H1 (cell line): Measurements from ENCODE around the gene ADCK1. TPM values are rescaled to one million over a fixed set of nuclear protein-coding genes. Genes with fewer than 3 reads are reported as not detected.
"Not testable (repeated sequence)": the region's sequence is repeated elsewhere in the genome, so short reads cannot be mapped to it uniquely, and the experiment has no call there.

Source experiments
- CTCF ChIA-PET: fragments of 300-600 bp; sonication (Branson Sonifier 250); formaldehyde crosslinking; loops from one replicate; lab custom pipeline; 2021; ENCODE audit not compliant: partially characterized antibody; lab: Charles Lee
- POLR2A ChIA-PET: fragments of 300-600 bp; sonication (Branson Sonifier 250); formaldehyde crosslinking; loops from one replicate; lab custom pipeline; 2021; ENCODE audit warnings: inconsistent platforms; ENCODE audit not compliant: partially characterized antibody; lab: Charles Lee
- DNase-seq, 2 experiments: peaks; one replicate each; pipeline versions ENCODE4 v3.0.0 to v3.0.0-alpha.2; 2010 to 2022; ENCODE audit warnings: low spot score in 2 of 2, low read depth in 1 of 2, mixed read lengths in 1 of 2
- FAIRE-seq: peaks from 2 replicates; lab custom pipeline; 2011; peaks lifted over from hg19 to GRCh38; lab: Jason Lieb, UNC
- H2AFZ ChIP-seq: 2 replicates; pipeline ENCODE4 v1.8.1; 2012; ENCODE audit warnings: low read length, inconsistent platforms
- H2AK5ac ChIP-seq: 2 replicates; pipeline ENCODE4 v1.6.1; 2013; ENCODE audit warnings: low read depth, low read length
- H2BK120ac ChIP-seq: replicated peaks from 2 replicates; pipeline ENCODE3; 2013; ENCODE audit warnings: low read depth, low read length, inconsistent platforms
- H2BK12ac ChIP-seq: 2 replicates; pipeline ENCODE4 v1.6.1; 2013; ENCODE audit warnings: low read depth, low read length
- H2BK15ac ChIP-seq: 2 replicates; pipeline ENCODE4 v1.6.1; 2013; ENCODE audit warnings: low read length
- H2BK20ac ChIP-seq: 2 replicates; pipeline ENCODE4 v1.6.1; 2013; ENCODE audit warnings: low read length
- H2BK5ac ChIP-seq: 2 replicates; pipeline ENCODE4 v1.6.1; 2013; ENCODE audit warnings: low read depth, low read length
- H3K14ac ChIP-seq: 2 replicates; pipeline ENCODE4 v1.6.1; 2013; ENCODE audit warnings: inconsistent platforms; ENCODE audit not compliant: insufficient read length
- H3K18ac ChIP-seq: 2 replicates; pipeline ENCODE4 v1.6.1; 2013; ENCODE audit warnings: low read length; ENCODE audit errors: extremely low read depth
- H3K23ac ChIP-seq: 2 replicates; pipeline ENCODE4 v1.6.1; 2013; ENCODE audit warnings: inconsistent platforms; ENCODE audit not compliant: insufficient read length
- H3K23me2 ChIP-seq: 2 replicates; pipeline ENCODE4 v1.6.1; 2013; ENCODE audit warnings: low read depth, low read length
- H3K27ac ChIP-seq: 2 replicates; pipeline ENCODE4 v1.6.1; 2011; ENCODE audit warnings: low read depth, low read length, inconsistent platforms
- H3K27me3 ChIP-seq, 4 experiments: replicated peaks in 1 of 4; 1 replicate in 1 of 4; 2 replicates in 3 of 4; pipeline versions ENCODE4 v1.6.1 to v1.8.1; 2011 to 2013; ENCODE audit warnings: low read length in 3 of 4, mild to moderate bottlenecking in 3 of 4, inconsistent platforms in 2 of 4, mixed read lengths in 2 of 4, moderate library complexity in 1 of 4; ENCODE audit not compliant: control insufficient read depth in 3 of 4, insufficient read depth in 3 of 4; ENCODE audit errors: extremely low read depth in 1 of 4
- H3K36me3 ChIP-seq, 4 experiments: 2 replicates each; pipeline versions ENCODE4 v1.6.1 to v1.8.1; 2011 to 2013; ENCODE audit warnings: mild to moderate bottlenecking in 4 of 4, low read length in 3 of 4, moderate library complexity in 2 of 4, control low read depth in 1 of 4, inconsistent platforms in 1 of 4; ENCODE audit not compliant: insufficient read depth in 4 of 4, control insufficient read depth in 2 of 4
- H3K4ac ChIP-seq: replicated peaks from 2 replicates; pipeline ENCODE3; 2013; ENCODE audit warnings: low read length, low read depth, mixed read lengths, inconsistent platforms; ENCODE audit not compliant: insufficient read length
- H3K4me1 ChIP-seq, 4 experiments: replicated peaks in 1 of 4; 1 replicate in 1 of 4; 2 replicates in 3 of 4; pipeline versions ENCODE4 v1.6.1 to v1.8.1; 2011 to 2013; ENCODE audit warnings: low read length in 3 of 4, inconsistent platforms in 2 of 4, mixed read lengths in 1 of 4; ENCODE audit not compliant: insufficient read depth in 4 of 4, control insufficient read depth in 3 of 4
- H3K4me2 ChIP-seq, 2 experiments: 2 replicates each; pipeline versions ENCODE4 v1.6.1 to v1.8.1; 2011 to 2013; ENCODE audit warnings: low read depth in 2 of 2, low read length in 2 of 2, control low read depth in 1 of 2, inconsistent platforms in 1 of 2, mild to moderate bottlenecking in 1 of 2; ENCODE audit not compliant: insufficient read depth in 1 of 2
- H3K4me3 ChIP-seq, 4 experiments: fragments of 200-600, 300-600 bp in 1 of 4; sonication (generic), shearing (Covaris generic), sonication (Bioruptor Twin) in 1 of 4; 2 replicates each; pipeline versions ENCODE4 v1.5.1 to v1.8.1; 2011 to 2016; ENCODE audit warnings: low read length in 4 of 4, low read depth in 3 of 4, control low read depth in 2 of 4, inconsistent platforms in 2 of 4, mild to moderate bottlenecking in 2 of 4, mixed read lengths in 1 of 4, moderate library complexity in 1 of 4; ENCODE audit not compliant: insufficient read depth in 2 of 4; ENCODE audit errors: extremely low read depth in 1 of 4
- H3K56ac ChIP-seq: replicated peaks from 2 replicates; pipeline ENCODE3; 2013; ENCODE audit warnings: low read depth, mild to moderate bottlenecking, mixed read lengths, low read length, inconsistent platforms; ENCODE audit not compliant: insufficient read length
- H3K79me1 ChIP-seq: 2 replicates; pipeline ENCODE4 v1.6.1; 2013; ENCODE audit warnings: low read depth, low read length, control low read depth
- H3K79me2 ChIP-seq, 2 experiments: 2 replicates each; pipeline versions ENCODE4 v1.6.1 to v1.8.1; 2012 to 2013; ENCODE audit warnings: low read length in 2 of 2, mild to moderate bottlenecking in 2 of 2, inconsistent platforms in 1 of 2; ENCODE audit not compliant: insufficient read depth in 2 of 2, control insufficient read depth in 1 of 2
- H3K9ac ChIP-seq, 4 experiments: replicated peaks in 1 of 4; 1 replicate in 1 of 4; 2 replicates in 3 of 4; pipeline versions ENCODE4 v1.6.1 to v1.8.1; 2011 to 2013; ENCODE audit warnings: low read depth in 3 of 4, low read length in 3 of 4, control low read depth in 2 of 4, mild to moderate bottlenecking in 2 of 4, moderate library complexity in 2 of 4, inconsistent platforms in 1 of 4; ENCODE audit errors: extremely low read depth in 1 of 4
- H3K9me3 ChIP-seq, 2 experiments: 2 replicates each; pipeline versions ENCODE4 v1.6.1 to v1.8.1; 2012 to 2013; ENCODE audit warnings: mild to moderate bottlenecking in 2 of 2, moderate library complexity in 2 of 2, control low read depth in 1 of 2, inconsistent platforms in 1 of 2, low read depth in 1 of 2, low read length in 1 of 2, mixed read lengths in 1 of 2; ENCODE audit not compliant: insufficient read depth in 2 of 2
- H4K20me1 ChIP-seq, 2 experiments: replicated peaks in 1 of 2; 2 replicates each; pipeline versions ENCODE3 to v1.8.1; 2011 to 2013; ENCODE audit warnings: inconsistent platforms in 2 of 2, low read length in 2 of 2, mild to moderate bottlenecking in 1 of 2; ENCODE audit not compliant: insufficient read depth in 2 of 2, control insufficient read depth in 1 of 2
- H4K5ac ChIP-seq: 2 replicates; pipeline ENCODE4 v1.6.1; 2013; ENCODE audit warnings: low read length, low read depth, mixed read lengths, inconsistent platforms; ENCODE audit not compliant: insufficient read length
- H4K8ac ChIP-seq: 2 replicates; pipeline ENCODE4 v1.8.0; 2013; ENCODE audit warnings: mild to moderate bottlenecking, moderate library complexity, low read length, inconsistent platforms; ENCODE audit not compliant: insufficient read depth; ENCODE audit errors: extremely low read depth
- H4K91ac ChIP-seq: replicated peaks from 2 replicates; pipeline ENCODE3; 2013; ENCODE audit warnings: low read length, mixed read lengths, inconsistent platforms; ENCODE audit not compliant: insufficient read length
- WGBS, 2 experiments: shearing (Covaris generic) in 1 of 2; methylation state at CpG; one replicate each; pipeline versions ENCODE4 v1.1.6 to v1.1.7; 2013 to 2015; ENCODE audit warnings: low lambda C conversion rate in 2 of 2, mixed read lengths in 2 of 2, inconsistent platforms in 1 of 2, low coverage in 1 of 2, missing lambda C conversion rate in 1 of 2; ENCODE audit not compliant: insufficient replicate concordance in 2 of 2, insufficient coverage in 1 of 2, insufficient read length in 1 of 2; ENCODE audit errors: extremely low coverage in 1 of 2, missing lambda C conversion rate in 1 of 2; 5-methylcytosine and 5-hydroxymethylcytosine counted together
- polyA plus RNA-seq, 7 experiments: library from polyadenylated mRNA; depleted of rRNA in 3 of 7; stranded (reverse) in 5 of 7; unstranded in 2 of 7; fragments of >200 nt in 5 of 7; fragments of 200-250 nt in 2 of 7; gene quantifications; 1 replicate in 5 of 7; 2 replicates in 1 of 7; 4 replicates in 1 of 7; pipeline versions ENCODE4 v1.2.1 to v1.2.3, GENCODE V29; 2011 to 2013; ENCODE audit warnings: missing spikeins in 2 of 7, mixed read lengths in 2 of 7
- total RNA-seq: library from RNA; stranded (reverse); fragmentation: NEBNext Ultra II Directional; extraction: Animal tissue kit (Norgen Biotek cat#: 25700); gene quantifications from 2 replicates; pipeline ENCODE4 v1.2.1, GENCODE V29; 2021

ADCK1 gene
- total and polyA plus RNA-seq, 2 of the 8 experiments (the other 6 are each of a cell fraction or from before 2014, with no cell fraction given), result 11.0 to 16.8 TPM

- H3K14ac ChIP-seq, H3K36me3 ChIP-seq, H2BK5ac ChIP-seq, H4K20me1 ChIP-seq, H4K8ac ChIP-seq, H3K56ac ChIP-seq, H3K4me3 ChIP-seq, FAIRE-seq, POLR2A ChIA-PET, CTCF ChIA-PET, H3K9ac ChIP-seq, H2BK15ac ChIP-seq, H3K18ac ChIP-seq, DNase-seq, H3K23me2 ChIP-seq, H3K4ac ChIP-seq, H4K5ac ChIP-seq, H4K91ac ChIP-seq, H3K27ac ChIP-seq, H3K4me2 ChIP-seq, H3K79me2 ChIP-seq, H2AFZ ChIP-seq, H3K27me3 ChIP-seq, H2BK20ac ChIP-seq, H2BK120ac ChIP-seq, H2BK12ac ChIP-seq, H3K9me3 ChIP-seq, H2AK5ac ChIP-seq, H3K23ac ChIP-seq, H3K4me1 ChIP-seq, H3K79me1 ChIP-seq: not testable (repeated sequence)
- 92% methylated on average over 3 of the region's 3 CpGs; no CpG with 5 or more reads in 1 of the 2 experiments for WGBS, 2 experiments
Observed at GRCh38 chr14:77888903-77889302, 89.0 kb downstream of the ADCK1 start.
